Suprapubic skin (tissue), 4 donors: ENCODE results near the gene RPL31. TPM values are rescaled to one million over a fixed set of nuclear protein-coding genes. Genes with fewer than 3 reads are reported as not detected.

Source experiments
- DNase-seq, 2 donors: peaks; one replicate each; pipeline ENCODE4 v3.0.0-alpha.2; 2019; ENCODE audit warnings: low spot score in 2 of 2
- H3K27ac ChIP-seq: fragments of 200-600 bp; sonication (generic); one replicate; pipeline ENCODE4 v1.5.1; 2019
- H3K27me3 ChIP-seq: fragments of 200-600 bp; sonication (generic); one replicate; pipeline ENCODE4 v1.5.1; 2019
- H3K36me3 ChIP-seq: fragments of 200-600 bp; sonication (generic); one replicate; pipeline ENCODE4 v1.5.1; 2019
- H3K4me1 ChIP-seq: fragments of 200-600 bp; sonication (generic); one replicate; pipeline ENCODE4 v1.5.1; 2019
- H3K4me3 ChIP-seq: fragments of 200-600 bp; sonication (generic); one replicate; pipeline ENCODE4 v1.5.1; 2019; ENCODE audit warnings: mild to moderate bottlenecking
- H3K9me3 ChIP-seq: fragments of 200-600 bp; sonication (generic); one replicate; pipeline ENCODE4 v1.5.1; 2019
- CTCF ChIP-seq, 2 donors: fragments of 200-600 bp in 1 of 2; fragments of 450-650 bp in 1 of 2; sonication (generic) in 1 of 2; IDR thresholded peaks; one replicate each; pipeline ENCODE4 v1.5.1; 2016 to 2019; ENCODE audit warnings: antibody characterized with exemption in 2 of 2, mild to moderate bottlenecking in 1 of 2, moderate library complexity in 1 of 2
- EP300 ChIP-seq: sonication (generic); formaldehyde crosslinking; IDR thresholded peaks from one replicate; pipeline ENCODE4 v1.6.1; 2017; ENCODE audit warnings: antibody characterized with exemption
- POLR2A ChIP-seq, 2 donors: fragments of 450-650 bp; IDR thresholded peaks; one replicate each; pipeline ENCODE4 v1.6.1; 2017; ENCODE audit warnings: antibody characterized with exemption in 2 of 2, mild to moderate bottlenecking in 2 of 2, moderate library complexity in 2 of 2
- POLR2AphosphoS5 ChIP-seq, 3 donors: sonication (generic); formaldehyde crosslinking; IDR thresholded peaks; one replicate each; pipeline ENCODE4 v1.6.1; 2017; ENCODE audit warnings: antibody characterized with exemption in 3 of 3
- WGBS: methylation state at CpG from one replicate; pipeline ENCODE4 v1.1.5; 2018; 5-methylcytosine and 5-hydroxymethylcytosine counted together
- total RNA-seq, 4 donors: library from RNA; depleted of rRNA; stranded (reverse); fragments of >200 nt; gene quantifications; one replicate each; pipeline ENCODE4 v1.1.0, GENCODE V29; 2016

The RPL31 gene
- total RNA-seq, 4 donors from 2014 or later = 1,149 to 1,835 (median 1,682) TPM

GRCh38 chr2:101006065-101006715 is 4.1 kb downstream of the RPL31 start:
- TF ChIP-seq POLR2AphosphoS5 (IDR thresholded peaks at IDR 0.05) (no peak), CTCF (IDR thresholded peaks at IDR 0.05) (no peak), POLR2A (IDR thresholded peaks at IDR 0.05) (no peak)
- Histone ChIP-seq H3K36me3 (peaks cover 64% of the 10 kb centered on the region), H3K9me3 (no peaks in the 10 kb centered on the region), H3K27ac (no peak overlapping the region), H3K27me3 (no peaks in the 10 kb centered on the region), H3K4me1 (peaks cover 30% of the 10 kb centered on the region), H3K4me3 (no peak overlapping the region)
- 74% methylated on average over 4 of the region's 4 CpGs for WGBS
- no peak for DNase-seq

- TF ChIP-seq POLR2A (IDR thresholded peaks at IDR 0.05) (no peak), POLR2AphosphoS5 (IDR thresholded peaks at IDR 0.05) (no peak), EP300 (no peak), CTCF (IDR thresholded peaks at IDR 0.05) (no peak)
- no peak for DNase-seq
- Histone ChIP-seq H3K36me3 (peaks cover 70% of the 10 kb centered on the region), H3K27me3 (no peaks in the 10 kb centered on the region), H3K4me1 (peaks cover 25% of the 10 kb centered on the region), H3K27ac (no peak overlapping the region), H3K9me3 (no peaks in the 10 kb centered on the region), H3K4me3 (no peak overlapping the region)
- 64% methylated on average over 11 of the region's 11 CpGs for WGBS
These were observed 5.6 kb downstream of the RPL31 start for GRCh38 chr2:101007415-101008345.

GRCh38 chr2:101011152-101011551 is 9.1 kb downstream of the RPL31 start:
- no peak overlapping the region for H3K27ac ChIP-seq
- DNase-seq = no peak
- no peaks in the 10 kb centered on the region for H3K9me3 ChIP-seq
- TF ChIP-seq POLR2A (IDR thresholded peaks at IDR 0.05) (no peak), POLR2AphosphoS5 (IDR thresholded peaks at IDR 0.05) (no peak), EP300 (no peak), CTCF (IDR thresholded peaks at IDR 0.05) (no peak)
- peaks cover 3% of the 10 kb centered on the region for H3K4me1 ChIP-seq
- H3K36me3 ChIP-seq = peaks cover 53% of the 10 kb centered on the region
- H3K27me3 ChIP-seq = no peaks in the 10 kb centered on the region
- 88% methylated on average over 10 of the region's 10 CpGs for WGBS
- no peak overlapping the region for H3K4me3 ChIP-seq

- H3K4me1 ChIP-seq = peaks cover 3% of the 10 kb centered on the region
- H3K27me3 ChIP-seq = no peaks in the 10 kb centered on the region
- peaks cover 43% of the 10 kb centered on the region for H3K36me3 ChIP-seq
- WGBS = 63% methylated on average over 8 of the region's 8 CpGs
- no peak overlapping the region for H3K4me3 ChIP-seq
- TF ChIP-seq EP300 = no peak
- TF ChIP-seq POLR2AphosphoS5 (IDR thresholded peaks at IDR 0.05) = no peak
- no peak for TF ChIP-seq CTCF (IDR thresholded peaks at IDR 0.05)
- no peak for TF ChIP-seq POLR2A (IDR thresholded peaks at IDR 0.05)
- no peak overlapping the region for H3K27ac ChIP-seq
- no peaks in the 10 kb centered on the region for H3K9me3 ChIP-seq
- DNase-seq = no peak
These were observed 10.1 kb downstream of the RPL31 start for GRCh38 chr2:101012054-101012705.
